COLO829 (cell line): ENCODE data around the gene DPY19L3.
"Not testable (repeated sequence)": the region's sequence is repeated elsewhere in the genome, so short reads cannot be mapped to it uniquely, and the experiment has no call there.

Experiments
- DNase-seq: peaks from one replicate; pipeline ENCODE4 v3.0.0; 2012; ENCODE audit warnings: low spot score

The DPY19L3 gene

GRCh38 chr19:32392901-32393300 lies 12.7 kb upstream of the DPY19L3 start:
- no peak for DNase-seq

- DNase-seq = no peak
Observed at GRCh38 chr19:32396046-32396652, 9.4 kb upstream of the DPY19L3 start.

GRCh38 chr19:32397671-32398101 lies 7.9 kb upstream of the DPY19L3 start:
- no peak for DNase-seq

GRCh38 chr19:32401992-32402391 lies 3.6 kb upstream of the DPY19L3 start:
- DNase-seq = no peak

- DNase-seq = no peak
Observed at GRCh38 chr19:32403291-32403995, 2.1 kb upstream of the DPY19L3 start.

- no peak for DNase-seq
Observed at GRCh38 chr19:32404213-32404932, 1.2 kb upstream of the DPY19L3 start.

- peak; percentile 38 for DNase-seq
Observed at GRCh38 chr19:32404933-32405430, 588 bp upstream of the DPY19L3 start.

GRCh38 chr19:32406161-32407003 lies 812 bp downstream of the DPY19L3 start:
- no peak for DNase-seq

- peak; percentile 40 for DNase-seq
Observed at GRCh38 chr19:32407004-32407992, 1.7 kb downstream of the DPY19L3 start.

GRCh38 chr19:32415246-32415645 lies 9.7 kb downstream of the DPY19L3 start:
- DNase-seq = no peak

- DNase-seq = no peak
Observed at GRCh38 chr19:32415669-32416068, 10.1 kb downstream of the DPY19L3 start.

GRCh38 chr19:32416749-32417456 lies 11.3 kb downstream of the DPY19L3 start:
- no peak for DNase-seq

- DNase-seq = no peak
Observed at GRCh38 chr19:32418155-32418554, 12.6 kb downstream of the DPY19L3 start.

- DNase-seq = no peak
Observed at GRCh38 chr19:32421589-32422361, 16.2 kb downstream of the DPY19L3 start.

- DNase-seq = no peak
Observed at GRCh38 chr19:32422435-32422834, 16.9 kb downstream of the DPY19L3 start.

- not testable (repeated sequence) for DNase-seq
Observed at GRCh38 chr19:32423944-32424343, 18.4 kb downstream of the DPY19L3 start.

GRCh38 chr19:32427536-32427935 lies 22.0 kb downstream of the DPY19L3 start:
- DNase-seq = no peak

GRCh38 chr19:32436692-32437091 lies 31.1 kb downstream of the DPY19L3 start:
- DNase-seq = no peak

GRCh38 chr19:32437096-32437495 lies 31.5 kb downstream of the DPY19L3 start:
- DNase-seq = no peak
